Measurements from ENCODE around the gene P2RY12. TPM values are rescaled to one million over a fixed set of nuclear protein-coding genes. Genes with fewer than 3 reads are reported as not detected.

The P2RY12 gene
- total RNA-seq, 1 donor from 2014 or later = 0.74 TPM

DNA sequence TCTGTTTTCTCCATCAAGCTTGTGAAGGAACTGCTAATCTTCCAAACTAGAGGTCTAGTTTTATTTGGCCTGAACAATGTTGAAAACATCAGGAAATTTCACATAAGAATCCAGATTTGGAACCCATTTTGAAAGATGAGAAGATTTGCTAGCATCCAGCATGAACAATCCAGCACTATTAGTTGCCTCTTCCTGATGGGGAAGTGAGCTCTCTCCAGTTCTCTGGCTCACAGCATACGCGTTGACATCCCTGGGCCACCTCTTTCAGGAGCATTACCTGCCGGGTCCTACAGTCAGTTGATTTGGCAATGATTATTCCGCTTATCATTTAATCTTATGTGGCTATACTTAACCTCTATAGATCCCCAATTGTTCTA lies 78.8 kb downstream of the P2RY12 start:
- H3K27ac ChIP-seq (replicated peaks) = no peak overlapping the region
- no peaks in the 10 kb centered on the region for H3K36me3 ChIP-seq
- H3K27me3 ChIP-seq (ENCODE audit: low read depth) = peaks cover 5% of the 10 kb centered on the region
- no peak for DNase-seq
- H3K4me3 ChIP-seq = no peak overlapping the region
- H3K9me3 ChIP-seq (replicated peaks) = no peaks in the 10 kb centered on the region
- no peaks in the 10 kb centered on the region for H3K4me1 ChIP-seq
- TF ChIP-seq, protein P1, sequence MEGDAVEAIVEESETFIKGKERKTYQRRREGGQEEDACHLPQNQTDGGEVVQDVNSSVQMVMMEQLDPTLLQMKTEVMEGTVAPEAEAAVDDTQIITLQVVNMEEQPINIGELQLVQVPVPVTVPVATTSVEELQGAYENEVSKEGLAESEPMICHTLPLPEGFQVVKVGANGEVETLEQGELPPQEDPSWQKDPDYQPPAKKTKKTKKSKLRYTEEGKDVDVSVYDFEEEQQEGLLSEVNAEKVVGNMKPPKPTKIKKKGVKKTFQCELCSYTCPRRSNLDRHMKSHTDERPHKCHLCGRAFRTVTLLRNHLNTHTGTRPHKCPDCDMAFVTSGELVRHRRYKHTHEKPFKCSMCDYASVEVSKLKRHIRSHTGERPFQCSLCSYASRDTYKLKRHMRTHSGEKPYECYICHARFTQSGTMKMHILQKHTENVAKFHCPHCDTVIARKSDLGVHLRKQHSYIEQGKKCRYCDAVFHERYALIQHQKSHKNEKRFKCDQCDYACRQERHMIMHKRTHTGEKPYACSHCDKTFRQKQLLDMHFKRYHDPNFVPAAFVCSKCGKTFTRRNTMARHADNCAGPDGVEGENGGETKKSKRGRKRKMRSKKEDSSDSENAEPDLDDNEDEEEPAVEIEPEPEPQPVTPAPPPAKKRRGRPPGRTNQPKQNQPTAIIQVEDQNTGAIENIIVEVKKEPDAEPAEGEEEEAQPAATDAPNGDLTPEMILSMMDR (IDR thresholded peaks at IDR 0.05; ENCODE audit: borderline replicate concordance) = no peak
- intact Hi-C loops (cut with micrococcal nuclease) = no loop called here

DNA sequence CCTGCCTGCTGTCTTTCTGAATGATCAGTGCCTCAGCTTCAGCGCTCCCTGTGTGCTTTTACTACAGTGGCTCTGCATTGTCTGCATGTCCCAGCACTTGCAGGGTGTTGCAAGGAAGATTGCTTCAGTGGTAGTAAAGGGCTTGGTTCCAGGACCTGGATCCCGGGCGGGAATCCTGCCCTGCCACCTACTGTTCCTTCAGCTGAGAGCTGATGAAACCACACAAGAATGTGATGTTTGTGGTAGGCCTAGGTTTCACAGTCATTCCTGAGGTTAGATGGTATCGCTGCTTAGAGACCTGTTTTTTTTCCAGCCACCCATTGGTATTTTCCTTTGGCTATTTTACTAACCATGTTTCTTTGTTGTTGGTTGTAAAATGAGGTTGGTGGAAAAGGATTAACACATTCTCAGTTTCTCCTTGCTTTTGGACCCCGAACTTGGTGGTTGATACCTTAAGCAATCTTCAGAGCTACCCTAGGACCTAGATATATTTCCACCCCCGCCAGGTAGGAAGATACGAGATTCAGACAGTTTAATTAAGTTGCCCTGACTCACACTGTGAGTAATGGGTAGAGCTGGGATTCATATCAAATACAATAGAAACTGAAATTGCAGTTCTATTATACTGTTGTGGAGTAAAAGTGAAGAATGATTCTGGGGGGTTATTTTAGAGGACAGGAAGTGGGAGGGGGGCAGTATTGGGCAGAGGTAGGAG lies 79.3 kb downstream of the P2RY12 start:
- no peaks in the 10 kb centered on the region for H3K9me3 ChIP-seq (replicated peaks)
- intact Hi-C loops (cut with micrococcal nuclease) = no loop called here
- H3K27ac ChIP-seq (replicated peaks) = no peak overlapping the region
- no peak overlapping the region for H3K4me3 ChIP-seq
- TF ChIP-seq, protein P1 (IDR thresholded peaks at IDR 0.05; ENCODE audit: borderline replicate concordance) = no peak
- H3K27me3 ChIP-seq (ENCODE audit: low read depth) = peaks cover 10% of the 10 kb centered on the region
- H3K36me3 ChIP-seq = no peaks in the 10 kb centered on the region
- no peak for DNase-seq
- no peaks in the 10 kb centered on the region for H3K4me1 ChIP-seq

DNA sequence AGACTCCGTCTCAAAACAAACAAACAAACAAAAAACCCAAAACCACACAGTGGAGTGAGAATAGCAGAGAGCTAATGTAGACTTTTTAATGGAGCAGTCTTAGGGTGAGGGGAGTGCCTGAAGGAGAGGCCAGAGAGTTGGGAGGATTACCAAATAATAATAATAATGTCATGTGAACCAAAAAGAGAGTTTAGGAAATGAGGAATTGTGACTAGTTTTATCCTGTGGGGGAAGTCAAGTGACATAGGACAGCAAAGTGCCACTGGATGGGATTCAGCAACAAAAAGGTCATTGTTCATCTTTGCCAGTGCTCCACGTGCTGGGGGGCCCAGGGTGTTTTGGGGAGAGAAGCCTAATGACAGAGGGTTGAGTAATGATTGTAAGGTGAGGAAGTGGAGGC lies 80.8 kb downstream of the P2RY12 start:
- intact Hi-C loops (cut with micrococcal nuclease) = no loop called here
- Histone ChIP-seq H3K4me1 (no peaks in the 10 kb centered on the region), H3K36me3 (no peaks in the 10 kb centered on the region), H3K27ac (replicated peaks) (no peak overlapping the region), H3K27me3 (ENCODE audit: low read depth) (peaks cover 18% of the 10 kb centered on the region), H3K9me3 (replicated peaks) (no peaks in the 10 kb centered on the region), H3K4me3 (no peak overlapping the region)
- TF ChIP-seq, protein P1 (IDR thresholded peaks at IDR 0.05; ENCODE audit: borderline replicate concordance) = no peak
- DNase-seq = no peak

DNA sequence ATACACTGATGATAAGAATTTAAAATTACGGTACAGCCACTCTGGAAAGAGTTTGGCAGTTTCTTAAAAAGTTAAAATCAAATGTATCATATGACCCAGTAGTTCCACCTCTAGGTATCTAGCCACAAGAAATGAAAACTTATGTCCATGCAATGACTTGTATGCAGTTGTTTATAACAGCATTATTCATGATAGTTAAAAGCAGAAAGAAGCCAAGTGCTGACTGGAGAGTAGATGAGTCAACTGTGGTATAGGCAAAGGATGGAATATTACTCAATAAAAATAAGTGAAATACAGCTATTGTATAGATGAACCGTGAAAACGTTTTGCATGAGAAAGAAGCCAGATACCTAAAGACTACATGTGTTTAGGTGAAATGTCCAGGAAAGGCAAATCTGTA lies 82.8 kb downstream of the P2RY12 start:
- intact Hi-C loops (cut with micrococcal nuclease) = no loop called here
- DNase-seq = no peak
- Histone ChIP-seq H3K4me1 (no peaks in the 10 kb centered on the region), H3K27ac (replicated peaks) (no peak overlapping the region), H3K27me3 (ENCODE audit: low read depth) (peaks cover 28% of the 10 kb centered on the region), H3K36me3 (no peaks in the 10 kb centered on the region), H3K4me3 (no peak overlapping the region), H3K9me3 (replicated peaks) (no peaks in the 10 kb centered on the region)
- TF ChIP-seq, protein P1 (IDR thresholded peaks at IDR 0.05; ENCODE audit: borderline replicate concordance) = no peak

DNA sequence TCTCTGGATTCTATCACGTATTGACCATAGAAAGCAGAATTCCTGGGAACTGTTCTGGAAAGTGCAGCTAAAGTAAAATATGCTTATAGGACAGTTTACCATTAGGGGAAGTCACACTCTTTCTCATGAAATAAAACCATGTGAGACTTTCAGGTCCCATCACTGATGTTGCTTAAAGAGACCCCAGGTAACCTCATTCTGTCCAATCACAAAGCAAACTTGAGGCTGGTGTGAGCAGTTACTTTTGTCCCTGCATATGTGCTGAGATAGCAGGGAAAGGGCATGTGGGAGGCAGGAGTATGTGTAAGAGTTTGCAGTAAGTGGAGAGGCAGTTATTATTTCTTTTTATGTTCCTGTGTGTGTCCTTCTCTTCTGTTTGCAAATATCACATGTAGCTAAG lies 84.0 kb downstream of the P2RY12 start:
- H3K4me3 ChIP-seq = no peak overlapping the region
- no peaks in the 10 kb centered on the region for H3K36me3 ChIP-seq
- intact Hi-C loops (cut with micrococcal nuclease) = no loop called here
- H3K27me3 ChIP-seq (ENCODE audit: low read depth) = peaks cover 28% of the 10 kb centered on the region
- H3K27ac ChIP-seq (replicated peaks) = no peak overlapping the region
- no peaks in the 10 kb centered on the region for H3K4me1 ChIP-seq
- no peak for DNase-seq
- TF ChIP-seq, protein P1 (IDR thresholded peaks at IDR 0.05; ENCODE audit: borderline replicate concordance) = no peak
- no peaks in the 10 kb centered on the region for H3K9me3 ChIP-seq (replicated peaks)
